Trophoblast cell (in vitro differentiated cells and primary cell): ENCODE results near the gene GLUD1.
A peak's percentile ranks its signal among the peaks of the same experiment; 100 is the strongest.
"Not testable (repeated sequence)": the region's sequence is repeated elsewhere in the genome, so short reads cannot be mapped to it uniquely, and the experiment has no call there.

Experiments
- DNase-seq, 2 donors: peaks; one replicate each; pipeline ENCODE4 v3.0.0-alpha.2; 2016
- H2AFZ ChIP-seq: 2 replicates; pipeline ENCODE4 v1.6.1; 2013; ENCODE audit warnings: low read length, moderate library complexity, mild to moderate bottlenecking; ENCODE audit not compliant: insufficient read depth, poor library complexity
- H2AK5ac ChIP-seq: 2 replicates; pipeline ENCODE4 v1.6.1; 2013; ENCODE audit warnings: mild to moderate bottlenecking, low read length
- H2BK120ac ChIP-seq: 2 replicates; pipeline ENCODE4 v1.6.1; 2013; ENCODE audit warnings: low read length, mild to moderate bottlenecking, moderate library complexity; ENCODE audit not compliant: insufficient read depth, poor library complexity
- H2BK12ac ChIP-seq: 2 replicates; pipeline ENCODE4 v1.6.1; 2013; ENCODE audit warnings: mild to moderate bottlenecking, low read length, moderate library complexity
- H2BK5ac ChIP-seq: 2 replicates; pipeline ENCODE4 v1.6.1; 2013; ENCODE audit warnings: low read length, low read depth, moderate library complexity, mild to moderate bottlenecking; ENCODE audit not compliant: poor library complexity
- H3K14ac ChIP-seq: 2 replicates; pipeline ENCODE4 v1.6.1; 2013; ENCODE audit warnings: mild to moderate bottlenecking, low read length
- H3K18ac ChIP-seq: 2 replicates; pipeline ENCODE4 v1.6.1; 2013; ENCODE audit warnings: mild to moderate bottlenecking, low read length
- H3K23ac ChIP-seq: 2 replicates; pipeline ENCODE4 v1.6.1; 2013; ENCODE audit warnings: low read length
- H3K27ac ChIP-seq: 2 replicates; pipeline ENCODE4 v1.5.1; 2013; ENCODE audit warnings: low read depth, mild to moderate bottlenecking, inconsistent platforms, low read length, moderate library complexity
- H3K27me3 ChIP-seq: 2 replicates; pipeline ENCODE4 v1.6.1; 2013; ENCODE audit warnings: inconsistent platforms, mild to moderate bottlenecking, low read length, moderate library complexity; ENCODE audit not compliant: insufficient read depth
- H3K36me3 ChIP-seq, 2 experiments: 1 replicate in 1 of 2; 2 replicates in 1 of 2; pipeline ENCODE4 v1.6.1; 2013; ENCODE audit warnings: low read length in 2 of 2, mild to moderate bottlenecking in 2 of 2, moderate library complexity in 1 of 2; ENCODE audit not compliant: insufficient read depth in 2 of 2, control insufficient read depth in 1 of 2
- H3K4ac ChIP-seq: 2 replicates; pipeline ENCODE4 v1.6.1; 2013; ENCODE audit warnings: low read depth, mild to moderate bottlenecking, low read length, moderate library complexity
- H3K4me1 ChIP-seq, 2 experiments: 1 replicate in 1 of 2; 2 replicates in 1 of 2; pipeline ENCODE4 v1.6.1; 2013; ENCODE audit warnings: low read length in 2 of 2, mild to moderate bottlenecking in 2 of 2, moderate library complexity in 1 of 2; ENCODE audit not compliant: insufficient read depth in 2 of 2, control insufficient read depth in 1 of 2
- H3K4me2 ChIP-seq: 2 replicates; pipeline ENCODE4 v1.6.1; 2013; ENCODE audit warnings: inconsistent platforms, mild to moderate bottlenecking, low read length, moderate library complexity
- H3K4me3 ChIP-seq: 2 replicates; pipeline ENCODE4 v1.5.1; 2013; ENCODE audit warnings: mild to moderate bottlenecking, low read depth, low read length, inconsistent platforms
- H3K79me1 ChIP-seq: one replicate; pipeline ENCODE4 v1.6.1; 2013; ENCODE audit warnings: low read length
- H3K79me2 ChIP-seq: 2 replicates; pipeline ENCODE4 v1.6.1; 2013; ENCODE audit warnings: low read length, mild to moderate bottlenecking; ENCODE audit not compliant: control insufficient read depth, insufficient read depth, poor library complexity
- H3K9ac ChIP-seq: 2 replicates; pipeline ENCODE4 v1.6.1; 2013; ENCODE audit warnings: mild to moderate bottlenecking, low read length
- H3K9me3 ChIP-seq: 2 replicates; pipeline ENCODE4 v1.6.1; 2013; ENCODE audit warnings: low read depth, mild to moderate bottlenecking, control low read depth, inconsistent platforms, low read length; ENCODE audit not compliant: insufficient read depth
- H4K12ac ChIP-seq: 2 replicates; pipeline ENCODE4 v1.6.1; 2013; ENCODE audit warnings: low read depth, mild to moderate bottlenecking, low read length, moderate library complexity
- H4K8ac ChIP-seq: 2 replicates; pipeline ENCODE4 v1.6.1; 2013; ENCODE audit warnings: low read depth, mild to moderate bottlenecking, low read length, moderate library complexity
- H4K91ac ChIP-seq: one replicate; pipeline ENCODE4 v1.6.1; 2013; ENCODE audit warnings: low read depth, mild to moderate bottlenecking, low read length, moderate library complexity
- WGBS: extraction: QIAGEN DNeasy Blood & Tissue Kit; methylation state at CpG from one replicate; pipeline ENCODE4 v1.1.7; 2013; ENCODE audit warnings: missing lambda C conversion rate; ENCODE audit not compliant: insufficient read length, insufficient coverage; ENCODE audit errors: extremely low coverage; 5-methylcytosine and 5-hydroxymethylcytosine counted together

Gene GLUD1

GRCh38 chr10:87089746-87090145 lies 4.9 kb downstream of the GLUD1 start:
- H4K91ac ChIP-seq: no peak overlapping the region
- no peak overlapping the region for H3K4me3 ChIP-seq
- H3K79me2 ChIP-seq: peaks cover 3% of the 10 kb centered on the region
- no peaks in the 10 kb centered on the region for H3K27me3 ChIP-seq
- H3K4ac ChIP-seq: no peak overlapping the region
- H3K27ac ChIP-seq: no peak overlapping the region
- peaks cover 8% of the 10 kb centered on the region for H3K79me1 ChIP-seq
- no CpG with 5 or more reads among the region's 4 CpGs for WGBS
- no peak for DNase-seq
- H2BK5ac ChIP-seq: no peak overlapping the region
- no peak overlapping the region for H3K23ac ChIP-seq
- H4K8ac ChIP-seq: no peak overlapping the region
- no peak overlapping the region for H3K14ac ChIP-seq
- H3K4me1 ChIP-seq: no peaks in the 10 kb centered on the region
- no peak overlapping the region for H2BK120ac ChIP-seq
- no peak overlapping the region for H4K12ac ChIP-seq
- no peak overlapping the region for H2AFZ ChIP-seq
- no peaks in the 10 kb centered on the region for H3K9me3 ChIP-seq
- H2AK5ac ChIP-seq: no peak overlapping the region
- no peak overlapping the region for H2BK12ac ChIP-seq
- H3K18ac ChIP-seq: no peak overlapping the region
- no peak overlapping the region for H3K4me2 ChIP-seq
- no peak overlapping the region for H3K9ac ChIP-seq
- no peaks in the 10 kb centered on the region for H3K36me3 ChIP-seq

GRCh38 chr10:87085537-87085936 lies 9.1 kb downstream of the GLUD1 start:
- no peak overlapping the region for H2BK120ac ChIP-seq
- H2AK5ac ChIP-seq: no peak overlapping the region
- no peaks in the 10 kb centered on the region for H3K79me1 ChIP-seq
- no peak overlapping the region for H3K27ac ChIP-seq
- no peaks in the 10 kb centered on the region for H3K4me1 ChIP-seq
- no peak overlapping the region for H3K4me2 ChIP-seq
- H3K79me2 ChIP-seq: no peaks in the 10 kb centered on the region
- DNase-seq: no peak
- H3K27me3 ChIP-seq: no peaks in the 10 kb centered on the region
- no peak overlapping the region for H3K18ac ChIP-seq
- no peak overlapping the region for H2BK5ac ChIP-seq
- no peaks in the 10 kb centered on the region for H3K9me3 ChIP-seq
- no peak overlapping the region for H2AFZ ChIP-seq
- H2BK12ac ChIP-seq: no peak overlapping the region
- H4K91ac ChIP-seq: no peak overlapping the region
- no peak overlapping the region for H3K9ac ChIP-seq
- no peak overlapping the region for H4K12ac ChIP-seq
- H3K23ac ChIP-seq: no peak overlapping the region
- no peak overlapping the region for H3K4me3 ChIP-seq
- WGBS: no CpG with 5 or more reads among the region's 1 CpG
- no peaks in the 10 kb centered on the region for H3K36me3 ChIP-seq
- no peak overlapping the region for H3K14ac ChIP-seq
- no peak overlapping the region for H4K8ac ChIP-seq
- no peak overlapping the region for H3K4ac ChIP-seq

- H3K9me3 ChIP-seq, H3K4me2 ChIP-seq, H2BK5ac ChIP-seq, H3K4me3 ChIP-seq, H2BK120ac ChIP-seq, H4K8ac ChIP-seq, H3K23ac ChIP-seq, H3K27ac ChIP-seq, H3K9ac ChIP-seq, H2AFZ ChIP-seq, H3K79me2 ChIP-seq, H3K79me1 ChIP-seq, H2BK12ac ChIP-seq, H3K36me3 ChIP-seq, H3K14ac ChIP-seq, H3K18ac ChIP-seq, H4K91ac ChIP-seq, H3K27me3 ChIP-seq, H2AK5ac ChIP-seq, H3K4ac ChIP-seq, H4K12ac ChIP-seq, H3K4me1 ChIP-seq: not testable (repeated sequence)
- DNase-seq: peak in 1 of 2 donors; percentile 11
These were observed 10.3 kb downstream of the GLUD1 start for GRCh38 chr10:87084291-87084782.

GRCh38 chr10:87083576-87084290 lies 10.9 kb downstream of the GLUD1 start:
- H4K8ac ChIP-seq, H4K91ac ChIP-seq, H3K27ac ChIP-seq, H3K79me2 ChIP-seq, H3K14ac ChIP-seq, H2AFZ ChIP-seq, H3K9ac ChIP-seq, H2BK120ac ChIP-seq, H3K4me2 ChIP-seq, H3K23ac ChIP-seq, H3K18ac ChIP-seq, H3K4me3 ChIP-seq, H3K4ac ChIP-seq, H3K36me3 ChIP-seq, H2BK5ac ChIP-seq, H3K79me1 ChIP-seq, H3K4me1 ChIP-seq, H3K9me3 ChIP-seq, H2AK5ac ChIP-seq, H3K27me3 ChIP-seq, H2BK12ac ChIP-seq, H4K12ac ChIP-seq: not testable (repeated sequence)
- WGBS: no CpG with 5 or more reads among the region's 5 CpGs
- peak in 1 of 2 donors; percentile 15 for DNase-seq
